A673 (cell line): ENCODE results near the gene PFN2. TPM values are rescaled to one million over a fixed set of nuclear protein-coding genes. Genes with fewer than 3 reads are reported as not detected.
"Not testable (repeated sequence)": the region's sequence is repeated elsewhere in the genome, so short reads cannot be mapped to it uniquely, and the experiment has no call there.

Experiments used
- BruUV-seq: library from RNA; stranded (reverse); fragments of 400-500 nt; replicated peaks from 2 replicates; lab custom pipeline; 2021; lab: Mats Ljungman, UMichigan
- CTCF ChIA-PET: fragments of 300-600 bp; sonication (Branson Sonifier 250); formaldehyde crosslinking; loops from one replicate; lab custom pipeline; 2022; ENCODE audit warnings: antibody characterized with exemption; lab: Charles Lee
- POLR2A ChIA-PET: fragments of 300-600 bp; sonication (Branson Sonifier 250); formaldehyde crosslinking; loops from one replicate; lab custom pipeline; 2022; ENCODE audit warnings: antibody characterized with exemption; ENCODE audit not compliant: low non-redundant PET; lab: Charles Lee
- DNase-seq: peaks from one replicate; pipeline ENCODE4 v3.0.0-alpha.2; 2015; ENCODE audit warnings: low spot score
- H3K27ac ChIP-seq: fragments of 200-600 bp; sonication (generic); 2 replicates; pipeline ENCODE4 v1.5.1; 2016; ENCODE audit warnings: mixed run types, low read depth, mild to moderate bottlenecking, mixed read lengths, antibody characterized with exemption, low read length; ENCODE audit not compliant: poor library complexity, severe bottlenecking
- H3K27me3 ChIP-seq: fragments of 200-600 bp; sonication (generic); replicated peaks from 2 replicates; pipeline ENCODE4 v1.6.1; 2017; ENCODE audit warnings: mixed run types, low read depth, mild to moderate bottlenecking, mixed read lengths, antibody characterized with exemption, low read length; ENCODE audit not compliant: insufficient read depth, poor library complexity
- H3K36me3 ChIP-seq: fragments of 200-600 bp; sonication (generic); 2 replicates; pipeline ENCODE4 v1.6.1; 2016; ENCODE audit warnings: mixed run types, mild to moderate bottlenecking, mixed read lengths, antibody characterized with exemption, low read length; ENCODE audit not compliant: insufficient read depth, poor library complexity, severe bottlenecking
- H3K4me1 ChIP-seq: fragments of 200-600 bp; sonication (generic); 2 replicates; pipeline ENCODE4 v1.6.1; 2017; ENCODE audit warnings: mixed run types, mild to moderate bottlenecking, mixed read lengths, antibody characterized with exemption, low read length; ENCODE audit not compliant: insufficient read depth, poor library complexity, severe bottlenecking
- H3K4me3 ChIP-seq: fragments of 200-600 bp; sonication (generic); 2 replicates; pipeline ENCODE4 v1.5.1; 2016; ENCODE audit warnings: low read depth, mixed run types, mild to moderate bottlenecking, mixed read lengths, low read length; ENCODE audit not compliant: poor library complexity, severe bottlenecking
- H3K9me3 ChIP-seq: fragments of 200-600 bp; sonication (generic); 2 replicates; pipeline ENCODE4 v1.6.1; 2016; ENCODE audit warnings: mixed run types, low read depth, mild to moderate bottlenecking, mixed read lengths, antibody characterized with exemption, low read length; ENCODE audit not compliant: poor library complexity, severe bottlenecking
- EZH2 ChIP-seq: fragments of 200-600 bp; sonication (generic); IDR thresholded peaks from 2 replicates; pipeline ENCODE4 v1.6.1; 2017; ENCODE audit warnings: borderline replicate concordance, low read depth, mild to moderate bottlenecking, mixed read lengths, antibody characterized with exemption, low read length; ENCODE audit not compliant: poor library complexity, severe bottlenecking
- intact Hi-C: fragments of 100-400 bp; cut with micrococcal nuclease; formaldehyde crosslinking; loops from one replicate; pipeline ENCODE4 v1.10.0; 2022; ENCODE audit not compliant: unreplicated experiment
- total RNA-seq: library from RNA; stranded (reverse); gene quantifications from 2 replicates; pipeline ENCODE4 v1.2.3, GENCODE V29; 2021
- TF ChIP-seq, protein P1 (sequence below): fragments of 300-800, 200-600 bp; sonication (generic); conservative IDR thresholded peaks from 2 replicates; pipeline ENCODE4 v1.5.1; 2017; ENCODE audit warnings: low read depth, mild to moderate bottlenecking, antibody characterized with exemption, low read length, moderate library complexity, mixed read lengths

The PFN2 gene
- total RNA-seq, 1 experiment from 2014 or later = 374 TPM

GRCh38 chr3:149983628-149984027, 12.9 kb upstream of the PFN2 start:
- no TSS peak for BruUV-seq
- CTCF ChIA-PET = no interaction called here
- POLR2A ChIA-PET = no interaction called here

DNA sequence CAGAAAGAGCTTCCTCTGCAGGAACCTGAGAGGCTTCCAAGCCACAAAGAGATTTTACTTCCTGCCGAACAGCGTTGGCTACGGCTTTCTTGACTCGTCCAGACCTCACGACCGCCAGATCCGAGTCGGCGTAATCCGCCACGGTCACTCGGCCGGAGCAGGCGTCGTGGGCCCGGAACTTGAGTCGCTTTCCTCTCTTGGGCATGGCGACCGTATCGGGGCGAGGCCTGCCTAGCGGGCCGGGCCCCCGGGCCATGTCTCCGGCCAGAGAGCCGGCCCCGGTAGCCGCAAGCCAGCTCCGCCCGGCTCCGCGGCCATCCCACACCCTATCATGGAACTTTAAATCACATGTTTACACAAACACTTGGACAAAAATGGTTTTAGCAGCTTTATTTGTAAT, 12.4 kb upstream of the PFN2 start:
- CTCF ChIA-PET, H3K9me3 ChIP-seq, H3K4me3 ChIP-seq, H3K36me3 ChIP-seq, H3K27me3 ChIP-seq, intact Hi-C loops, H3K4me1 ChIP-seq, H3K27ac ChIP-seq, BruUV-seq, DNase-seq, POLR2A ChIA-PET: not testable (repeated sequence)

More at GRCh38 chr3:149983628-149984027, 12.9 kb upstream of the PFN2 start:
- Histone ChIP-seq H3K9me3 (no peaks in the 10 kb centered on the region), H3K4me3 (no peak overlapping the region), H3K36me3 (no peaks in the 10 kb centered on the region), H3K27ac (no peak overlapping the region), H3K4me1 (no peaks in the 10 kb centered on the region), H3K27me3 (no peaks in the 10 kb centered on the region)
- TF ChIP-seq, protein P1, sequence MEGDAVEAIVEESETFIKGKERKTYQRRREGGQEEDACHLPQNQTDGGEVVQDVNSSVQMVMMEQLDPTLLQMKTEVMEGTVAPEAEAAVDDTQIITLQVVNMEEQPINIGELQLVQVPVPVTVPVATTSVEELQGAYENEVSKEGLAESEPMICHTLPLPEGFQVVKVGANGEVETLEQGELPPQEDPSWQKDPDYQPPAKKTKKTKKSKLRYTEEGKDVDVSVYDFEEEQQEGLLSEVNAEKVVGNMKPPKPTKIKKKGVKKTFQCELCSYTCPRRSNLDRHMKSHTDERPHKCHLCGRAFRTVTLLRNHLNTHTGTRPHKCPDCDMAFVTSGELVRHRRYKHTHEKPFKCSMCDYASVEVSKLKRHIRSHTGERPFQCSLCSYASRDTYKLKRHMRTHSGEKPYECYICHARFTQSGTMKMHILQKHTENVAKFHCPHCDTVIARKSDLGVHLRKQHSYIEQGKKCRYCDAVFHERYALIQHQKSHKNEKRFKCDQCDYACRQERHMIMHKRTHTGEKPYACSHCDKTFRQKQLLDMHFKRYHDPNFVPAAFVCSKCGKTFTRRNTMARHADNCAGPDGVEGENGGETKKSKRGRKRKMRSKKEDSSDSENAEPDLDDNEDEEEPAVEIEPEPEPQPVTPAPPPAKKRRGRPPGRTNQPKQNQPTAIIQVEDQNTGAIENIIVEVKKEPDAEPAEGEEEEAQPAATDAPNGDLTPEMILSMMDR = no peak
- no peak for TF ChIP-seq EZH2
- intact Hi-C loops = no loop called here
- DNase-seq = no peak

- CTCF ChIA-PET, H3K27ac ChIP-seq, H3K27me3 ChIP-seq, intact Hi-C loops, H3K4me3 ChIP-seq, H3K36me3 ChIP-seq, DNase-seq, BruUV-seq, POLR2A ChIA-PET, H3K9me3 ChIP-seq, H3K4me1 ChIP-seq: not testable (repeated sequence)
Observed at GRCh38 chr3:149981979-149982378, 11.3 kb upstream of the PFN2 start.

DNA sequence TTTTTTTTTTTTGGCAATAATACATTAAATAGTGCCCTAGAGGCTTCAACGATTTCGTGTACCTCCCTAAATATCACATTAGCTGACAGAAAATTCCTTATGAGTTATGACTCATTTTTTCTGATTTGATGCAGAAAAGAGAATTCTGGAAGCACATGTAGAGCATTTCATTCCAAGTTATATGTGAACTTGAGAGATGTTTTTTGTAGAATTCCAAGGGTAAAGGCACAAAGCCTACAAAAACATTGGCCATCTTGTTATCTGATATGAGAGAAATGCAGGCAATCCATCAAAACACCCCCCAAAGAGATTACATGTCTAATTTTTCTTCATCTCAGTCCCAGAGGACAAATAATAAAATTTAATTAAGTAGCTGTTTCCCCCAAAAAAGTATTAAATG, 6.7 kb upstream of the PFN2 start:
- TF ChIP-seq, protein P1 = no peak
- TF ChIP-seq EZH2 = no peak
- Histone ChIP-seq H3K4me1 (no peaks in the 10 kb centered on the region), H3K4me3 (no peak overlapping the region), H3K9me3 (no peaks in the 10 kb centered on the region), H3K27ac (no peak overlapping the region), H3K36me3 (no peaks in the 10 kb centered on the region), H3K27me3 (no peaks in the 10 kb centered on the region)
- BruUV-seq = no TSS peak
- POLR2A ChIA-PET = no interaction called here
- CTCF ChIA-PET = no interaction called here
- intact Hi-C loops = no loop called here
- no peak for DNase-seq
